Kidney epithelial cell (primary cell): ENCODE data around the gene RMDN3. TPM values are rescaled to one million over a fixed set of nuclear protein-coding genes. Genes with fewer than 3 reads are reported as not detected.
A peak's percentile ranks its signal among the peaks of the same experiment; 100 is the strongest.

Experiments used
- DNase-seq: peaks from one replicate; pipeline ENCODE4 v3.0.0-alpha.2; 2010; ENCODE audit warnings: low read depth
- H3K27me3 ChIP-seq: 2 replicates; pipeline ENCODE4 v1.6.0; 2011; ENCODE audit warnings: low read length; ENCODE audit not compliant: control insufficient read depth, insufficient read depth
- H3K36me3 ChIP-seq: 2 replicates; pipeline ENCODE4 v1.5.1; 2011; ENCODE audit warnings: low read length; ENCODE audit not compliant: control insufficient read depth, insufficient read depth
- H3K4me3 ChIP-seq: 2 replicates; pipeline ENCODE4 v1.5.1; 2011; ENCODE audit warnings: low read depth, mild to moderate bottlenecking, control low read depth, low read length
- total RNA-seq: library from RNA; depleted of rRNA; stranded (reverse); fragments of >200 nt; gene quantifications from 2 replicates; pipeline ENCODE4 v1.2.3, GENCODE V29; 2015
- TF ChIP-seq, protein P1 (sequence below): IDR thresholded peaks from 2 replicates; pipeline ENCODE4 v1.5.1; 2011; ENCODE audit warnings: mild to moderate bottlenecking, moderate library complexity, low read length, control low read depth, inconsistent platforms; ENCODE audit not compliant: insufficient read depth, poor library complexity, severe bottlenecking

Gene RMDN3
- total RNA-seq, 1 donor from 2014 or later, result 26.5 TPM

DNA sequence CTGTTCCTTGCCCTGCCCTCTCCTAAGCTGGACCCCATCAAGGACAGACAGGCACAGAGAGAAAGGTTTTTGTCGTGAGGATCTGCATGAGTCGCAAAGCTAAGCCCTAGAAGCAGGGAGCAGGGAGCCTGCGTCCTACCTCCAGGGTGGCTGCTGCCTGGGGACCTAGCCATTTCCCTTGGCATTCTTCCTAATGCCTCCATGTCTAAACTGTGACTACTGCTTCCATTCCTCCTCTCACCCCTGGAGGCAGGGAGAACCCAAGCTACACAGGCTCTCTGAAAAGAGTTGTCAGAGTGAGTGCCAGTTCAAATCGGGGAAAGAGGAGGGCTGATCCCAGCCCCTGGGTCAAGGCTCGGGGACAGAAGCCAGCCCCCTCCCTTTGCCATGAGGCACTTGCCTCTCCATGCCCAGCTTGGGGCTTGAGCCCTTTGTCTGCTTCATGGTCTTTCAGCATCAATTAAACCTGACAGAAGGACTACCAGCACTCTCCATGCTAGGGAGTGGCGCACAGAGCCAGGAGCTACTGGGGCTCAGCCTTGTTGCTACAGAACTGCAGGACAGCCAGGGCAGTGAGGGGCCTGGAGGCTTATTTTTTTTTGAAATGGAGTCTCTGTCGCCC, 11.3 kb upstream of the RMDN3 start:
- no peak overlapping the region for H3K4me3 ChIP-seq

DNA sequence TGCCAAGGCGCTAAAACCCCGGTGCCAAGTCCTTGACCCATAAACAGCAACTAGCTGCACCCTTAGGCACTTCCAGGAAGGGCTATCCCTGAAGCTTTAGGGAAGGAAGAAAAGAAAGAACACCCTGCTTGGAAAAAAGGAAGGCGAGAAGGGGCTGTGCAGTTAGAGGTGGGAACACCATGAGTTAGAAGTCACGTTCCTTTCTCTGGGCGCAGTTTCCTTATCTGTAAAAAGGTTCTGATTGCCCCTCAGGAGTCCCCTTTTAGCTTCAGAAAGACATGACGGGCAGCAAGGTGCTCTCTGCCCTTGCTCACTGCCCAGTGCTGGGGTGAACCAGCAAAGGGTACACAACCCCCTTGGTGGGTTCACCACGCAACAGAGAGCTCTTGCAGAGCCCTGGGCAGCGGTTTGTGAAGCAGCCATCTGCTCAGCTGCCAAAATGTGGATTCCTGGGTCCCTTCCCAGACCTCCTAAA, 9.6 kb upstream of the RMDN3 start:
- no peak for DNase-seq
- peak overlapping the region; percentile 58 for H3K4me3 ChIP-seq
- H3K27me3 ChIP-seq, result no peaks in the 10 kb centered on the region
- H3K36me3 ChIP-seq, result no peaks in the 10 kb centered on the region
- TF ChIP-seq, protein P1, sequence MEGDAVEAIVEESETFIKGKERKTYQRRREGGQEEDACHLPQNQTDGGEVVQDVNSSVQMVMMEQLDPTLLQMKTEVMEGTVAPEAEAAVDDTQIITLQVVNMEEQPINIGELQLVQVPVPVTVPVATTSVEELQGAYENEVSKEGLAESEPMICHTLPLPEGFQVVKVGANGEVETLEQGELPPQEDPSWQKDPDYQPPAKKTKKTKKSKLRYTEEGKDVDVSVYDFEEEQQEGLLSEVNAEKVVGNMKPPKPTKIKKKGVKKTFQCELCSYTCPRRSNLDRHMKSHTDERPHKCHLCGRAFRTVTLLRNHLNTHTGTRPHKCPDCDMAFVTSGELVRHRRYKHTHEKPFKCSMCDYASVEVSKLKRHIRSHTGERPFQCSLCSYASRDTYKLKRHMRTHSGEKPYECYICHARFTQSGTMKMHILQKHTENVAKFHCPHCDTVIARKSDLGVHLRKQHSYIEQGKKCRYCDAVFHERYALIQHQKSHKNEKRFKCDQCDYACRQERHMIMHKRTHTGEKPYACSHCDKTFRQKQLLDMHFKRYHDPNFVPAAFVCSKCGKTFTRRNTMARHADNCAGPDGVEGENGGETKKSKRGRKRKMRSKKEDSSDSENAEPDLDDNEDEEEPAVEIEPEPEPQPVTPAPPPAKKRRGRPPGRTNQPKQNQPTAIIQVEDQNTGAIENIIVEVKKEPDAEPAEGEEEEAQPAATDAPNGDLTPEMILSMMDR, result no peak

More for the DNA sequence above, 11.3 kb upstream of the RMDN3 start:
- no peak for DNase-seq
- no peaks in the 10 kb centered on the region for H3K27me3 ChIP-seq
- no peaks in the 10 kb centered on the region for H3K36me3 ChIP-seq
- TF ChIP-seq, protein P1, result no peak

DNA sequence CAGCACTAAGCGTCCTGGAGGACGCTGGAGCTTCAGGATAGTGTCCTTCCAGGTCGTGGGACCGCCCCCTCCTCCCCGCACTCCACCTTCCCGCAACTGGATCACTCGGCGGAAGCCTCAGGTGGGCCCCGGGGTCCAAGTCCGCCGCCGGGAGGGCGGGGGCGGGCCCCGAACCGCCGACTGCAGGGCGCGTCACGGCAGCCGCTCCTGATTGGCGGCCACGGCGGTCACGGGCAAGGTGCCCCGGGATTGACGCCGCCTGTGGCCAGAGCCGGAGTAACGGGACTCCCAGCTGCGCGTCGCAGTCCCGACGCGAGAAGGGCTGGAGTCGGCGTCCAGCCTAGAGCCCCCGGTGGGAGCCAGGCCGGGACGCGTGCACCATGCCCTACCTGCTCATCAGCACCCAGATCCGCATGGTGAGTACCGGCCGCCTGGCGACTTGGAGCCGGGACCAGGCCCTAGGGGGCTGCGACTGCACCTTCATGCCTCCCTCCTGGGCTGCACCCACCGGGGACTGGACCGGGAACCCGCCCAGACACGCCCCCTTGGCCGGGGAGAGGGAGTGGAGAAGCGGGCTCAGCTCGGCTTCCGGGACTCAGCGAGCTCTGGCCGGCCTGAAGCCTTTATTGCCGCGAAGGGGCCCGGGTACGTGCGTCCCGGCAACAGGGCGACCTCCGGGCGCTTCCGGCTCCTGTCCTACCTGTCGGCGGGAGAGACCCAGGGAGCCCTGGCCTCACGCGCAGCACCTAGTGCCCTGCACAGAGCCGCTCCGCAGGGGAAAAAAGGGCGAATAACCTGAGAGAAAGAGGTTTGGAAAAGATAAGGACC, 9.0 kb upstream of the RMDN3 start, which contains the start of gene GCHFR:
Gene GCHFR (plus strand): TSS at position 268 of the 828 bp plus-strand sequence. CDS start 113 bp downstream, at position 381.
- peak within 1 kb of the TSS; percentile 58 for H3K4me3 ChIP-seq
- DNase-seq, result no peak
- H3K27me3 ChIP-seq, result no peaks in the 10 kb centered on the region
- TF ChIP-seq, protein P1, result peak; percentile 13
- no peaks in the 10 kb centered on the region for H3K36me3 ChIP-seq

DNA sequence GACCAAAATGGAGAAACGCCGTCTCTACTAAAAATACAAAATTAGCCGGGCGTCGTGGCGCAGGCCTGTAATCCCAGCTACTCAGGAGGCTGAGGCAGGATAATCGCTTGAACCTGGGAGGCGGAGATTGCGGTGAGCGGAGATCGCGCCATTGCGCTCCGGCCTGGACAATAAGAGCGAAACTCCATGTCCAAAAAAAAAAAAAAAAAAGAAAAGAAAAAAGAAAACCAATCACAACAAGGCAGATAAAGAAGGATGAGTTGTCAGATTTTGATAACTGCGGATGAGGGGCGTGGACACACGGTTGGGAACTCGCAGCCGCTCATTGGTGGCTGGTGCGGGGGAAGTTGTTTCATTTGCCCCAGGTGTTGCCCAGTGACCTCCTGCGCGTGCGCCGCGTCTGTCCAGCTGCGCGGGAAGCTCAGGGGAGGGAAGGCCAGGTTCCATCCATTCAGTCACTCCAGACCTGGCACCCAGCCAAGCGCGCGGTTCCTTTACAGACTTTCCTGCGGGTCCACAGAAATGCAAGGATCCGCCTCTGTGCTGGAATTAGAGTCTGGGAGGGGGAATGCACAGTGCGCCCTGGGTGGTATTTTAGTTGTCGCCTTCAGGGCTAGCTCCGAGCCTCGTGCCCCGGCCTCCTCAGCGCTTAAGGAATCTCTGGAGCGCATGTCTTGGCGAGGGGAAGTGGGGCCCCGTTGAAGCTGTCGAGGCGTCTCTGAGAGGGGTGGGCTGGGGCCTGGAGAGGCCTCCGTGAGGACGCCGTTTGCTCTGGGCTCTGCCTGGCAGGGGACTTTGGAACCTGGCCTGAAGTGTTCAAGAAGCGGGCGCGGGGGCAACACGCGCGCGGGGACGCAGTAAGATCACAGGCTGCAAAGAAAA, 8.1 kb upstream of the RMDN3 start:
- Histone ChIP-seq H3K36me3 (no peaks in the 10 kb centered on the region), H3K4me3 (peak overlapping the region; percentile 58), H3K27me3 (no peaks in the 10 kb centered on the region)
- no peak for DNase-seq
- TF ChIP-seq, protein P1, result no peak

DNA sequence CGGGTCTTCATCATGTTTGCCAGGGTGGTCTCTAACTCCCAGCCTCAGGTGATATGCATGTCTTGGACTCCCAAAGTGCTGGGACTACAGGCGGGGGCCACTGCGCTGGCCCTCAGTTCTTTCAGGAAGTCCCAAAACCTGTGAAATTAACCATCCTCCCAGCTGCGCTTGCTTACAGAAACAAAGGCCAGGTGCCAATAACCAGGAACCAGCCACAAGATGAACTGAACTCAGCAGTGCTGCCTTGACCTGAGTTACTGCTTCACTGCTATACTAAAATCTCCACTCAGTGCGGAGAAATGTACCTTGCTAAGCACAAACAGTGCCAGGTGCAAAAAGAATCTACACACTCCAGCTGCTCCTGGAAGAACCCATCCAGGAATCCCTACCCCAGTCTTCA, 4.9 kb upstream of the RMDN3 start:
- Histone ChIP-seq H3K4me3 (no peak overlapping the region), H3K27me3 (no peaks in the 10 kb centered on the region), H3K36me3 (no peaks in the 10 kb centered on the region)
- TF ChIP-seq, protein P1, result no peak
- no peak for DNase-seq
